ENCODE results near the gene MYO18A.

- no peak for TF ChIP-seq CTCF (IDR thresholded peaks at IDR 0.05)
- TF ChIP-seq POLR2A (IDR thresholded peaks at IDR 0.05), result no peak
These were observed 113.6 kb downstream of the MYO18A start for GRCh38 chr17:29066606-29067005.
